A549 (cell line): Measurements from ENCODE around the gene PSMD7. TPM values are rescaled to one million over a fixed set of nuclear protein-coding genes. Genes with fewer than 3 reads are reported as not detected.
A peak's percentile ranks its signal among the peaks of the same experiment; 100 is the strongest.

Experiments
- ATAC-seq, 2 experiments: fragments of 200-7000 bp in 1 of 2; fragments of >200 bp in 1 of 2; cut with Nextera tagmentation in 1 of 2; cut with Tn5 transposase in 1 of 2; 3 replicates each; pipeline versions ENCODE4 v1.8.0 to v1.9.1; 2018 to 2020; ENCODE audit warnings: mild to moderate bottlenecking in 1 of 2, moderate library complexity in 1 of 2
- CTCF ChIA-PET: fragments of 300-600 bp; sonication (Branson Sonifier 250); formaldehyde crosslinking; extraction: SDS; loops from one replicate; lab custom pipeline; 2021; ENCODE audit warnings: antibody characterized with exemption, inconsistent platforms; lab: Yijun Ruan, JAX
- POLR2A ChIA-PET: fragments of 350-600 bp; formaldehyde crosslinking; extraction: SDS; loops from one replicate; lab custom pipeline; 2021; ENCODE audit warnings: antibody characterized with exemption, inconsistent platforms; lab: Yijun Ruan, JAX
- DNase-seq, 2 experiments: peaks; one replicate each; pipeline versions ENCODE4 v3.0.0 to v3.0.0-alpha.2; 2011 to 2016; ENCODE audit warnings: low read depth in 1 of 2, low spot score in 1 of 2
- FAIRE-seq: peaks from 2 replicates; lab custom pipeline; 2011; peaks lifted over from hg19 to GRCh38; lab: Jason Lieb, UNC
- H3K27ac ChIP-seq, 2 experiments: fragments of >200 bp; sonication (Bioruptor Twin); formaldehyde crosslinking; 3 replicates each; pipeline ENCODE4 v1.5.1; 2016 to 2017
- H3K4me1 ChIP-seq: fragments of >200 bp; sonication (Bioruptor Twin); formaldehyde crosslinking; 3 replicates; pipeline ENCODE4 v1.6.1; 2016
- H3K4me2 ChIP-seq: fragments of >200 bp; sonication (Bioruptor Twin); formaldehyde crosslinking; 3 replicates; pipeline ENCODE4 v1.6.1; 2016
- H3K4me3 ChIP-seq: fragments of >200 bp; sonication (Bioruptor Twin); formaldehyde crosslinking; 3 replicates; pipeline ENCODE4 v1.5.1; 2016
- H3K9me3 ChIP-seq: fragments of >200 bp; sonication (Bioruptor Twin); formaldehyde crosslinking; 3 replicates; pipeline ENCODE4 v1.6.1; 2016
- BHLHE40 ChIP-seq: IDR thresholded peaks from 2 replicates; pipeline ENCODE4 v1.6.1; 2012; ENCODE audit warnings: low read depth, low read length, inconsistent platforms
- CTCF ChIP-seq: fragments of >200 bp; sonication (Bioruptor Twin); formaldehyde crosslinking; IDR thresholded peaks from 3 replicates; pipeline ENCODE4 v1.5.1; 2016
- EHF ChIP-seq: fragments of 250-450 bp; sonication (Bioruptor Pico); IDR thresholded peaks from 2 replicates; pipeline ENCODE4 v1.5.0; 2020; ENCODE audit warnings: mild to moderate bottlenecking
- ESRRA ChIP-seq: fragments of 150-350 bp; IDR thresholded peaks from 2 replicates; pipeline ENCODE4 v1.6.1; 2014; ENCODE audit warnings: mild to moderate bottlenecking, low read length, borderline replicate concordance
- FOSB ChIP-seq: fragments of 250-450 bp; sonication (Bioruptor Pico); IDR thresholded peaks from 2 replicates; pipeline ENCODE4 v1.5.0; 2020; ENCODE audit warnings: mild to moderate bottlenecking, moderate library complexity
- GATA3 ChIP-seq: IDR thresholded peaks from 2 replicates; pipeline ENCODE4 v1.6.1; 2012; ENCODE audit warnings: borderline replicate concordance
- HES2 ChIP-seq: fragments of >200 bp; sonication (Bioruptor Twin); formaldehyde crosslinking; IDR thresholded peaks from 2 replicates; pipeline ENCODE4 v1.6.1; 2016
- HOXA7 ChIP-seq: fragments of 250-450 bp; sonication (Bioruptor Pico); IDR thresholded peaks from 2 replicates; pipeline ENCODE4 v1.5.0; 2020; ENCODE audit warnings: mild to moderate bottlenecking, moderate library complexity
- HOXB13 ChIP-seq: fragments of 250-450 bp; sonication (Bioruptor Pico); IDR thresholded peaks from 2 replicates; pipeline ENCODE4 v1.5.0; 2020; ENCODE audit warnings: low read depth, mild to moderate bottlenecking, moderate library complexity
- HOXB5 ChIP-seq: fragments of 250-450 bp; sonication (Bioruptor Pico); IDR thresholded peaks from 2 replicates; pipeline ENCODE4 v1.5.0; 2020; ENCODE audit warnings: mild to moderate bottlenecking, moderate library complexity
- JUN ChIP-seq, 2 experiments: fragments of >200 bp; sonication (Bioruptor Twin); formaldehyde crosslinking; IDR thresholded peaks; 2 replicates in 1 of 2; 3 replicates in 1 of 2; pipeline ENCODE4 v1.6.1; 2016 to 2017
- JUNB ChIP-seq: fragments of >200 bp; sonication (Bioruptor Twin); formaldehyde crosslinking; IDR thresholded peaks from 2 replicates; pipeline ENCODE4 v1.6.1; 2016
- KDM5A ChIP-seq: fragments of 200-600 bp; sonication (generic); IDR thresholded peaks from 2 replicates; pipeline ENCODE4 v1.6.1; 2016; ENCODE audit warnings: antibody characterized with exemption, mild to moderate bottlenecking
- MAFK ChIP-seq: fragments of 450-650 bp; IDR thresholded peaks from 2 replicates; pipeline ENCODE4 v1.6.1; 2014; ENCODE audit not compliant: partially characterized antibody
- MYC ChIP-seq: IDR thresholded peaks from 2 replicates; pipeline ENCODE4 v1.6.1; 2012; ENCODE audit warnings: mild to moderate bottlenecking, inconsistent platforms, low read length, improper control_type of control experiment, borderline replicate concordance
- NPAS2 ChIP-seq: fragments of 250-450 bp; sonication (Bioruptor Pico); IDR thresholded peaks from 2 replicates; pipeline ENCODE4 v1.8.0; 2022; ENCODE audit warnings: mild to moderate bottlenecking, moderate library complexity, borderline replicate concordance
- NR3C1 ChIP-seq: fragments of >200 bp; sonication (Bioruptor Twin); formaldehyde crosslinking; IDR thresholded peaks from 3 replicates; pipeline ENCODE4 v1.6.1; 2017
- POLR2A ChIP-seq: IDR thresholded peaks from 2 replicates; pipeline ENCODE4 v1.6.1; 2012; ENCODE audit warnings: mild to moderate bottlenecking, low read length
- RARB ChIP-seq: fragments of 250-450 bp; sonication (Bioruptor Pico); IDR thresholded peaks from 2 replicates; pipeline ENCODE4 v1.8.0; 2021; ENCODE audit warnings: mild to moderate bottlenecking, moderate library complexity
- RCOR1 ChIP-seq: fragments of 150-350 bp; IDR thresholded peaks from 2 replicates; pipeline ENCODE4 v1.6.1; 2014; ENCODE audit warnings: antibody characterized with exemption, low read length, low read depth
- RFX5 ChIP-seq: fragments of 450-650 bp; IDR thresholded peaks from 2 replicates; pipeline ENCODE4 v1.7.1; 2014; ENCODE audit warnings: antibody characterized with exemption, mild to moderate bottlenecking, moderate library complexity
- RNF2 ChIP-seq: fragments of 200-600 bp; sonication (generic); IDR thresholded peaks from 2 replicates; pipeline ENCODE4 v1.6.1; 2016; ENCODE audit warnings: low read depth, mild to moderate bottlenecking, antibody characterized with exemption, moderate library complexity, borderline replicate concordance
- SREBF2 ChIP-seq: fragments of 450-650 bp; IDR thresholded peaks from 2 replicates; pipeline ENCODE4 v1.6.1; 2014; ENCODE audit warnings: mild to moderate bottlenecking, moderate library complexity
- TP53 ChIP-seq: fragments of 250-450 bp; sonication (Bioruptor Pico); IDR thresholded peaks from 2 replicates; pipeline ENCODE4 v1.5.0; 2021; ENCODE audit warnings: mild to moderate bottlenecking, moderate library complexity
- ZNF302 ChIP-seq: fragments of 250-450 bp; sonication (Bioruptor Pico); IDR thresholded peaks from 2 replicates; pipeline ENCODE4 v1.9.0; 2021; ENCODE audit warnings: inconsistent platforms, mild to moderate bottlenecking, moderate library complexity
- WGBS: methylation state at CpG from one replicate; pipeline ENCODE4 v1.1.6; 2017; ENCODE audit errors: missing lambda C conversion rate; 5-methylcytosine and 5-hydroxymethylcytosine counted together
- polyA plus RNA-seq, 4 experiments: library from polyadenylated mRNA; depleted of rRNA in 3 of 4; stranded (reverse); fragments of >200 nt; fragmentation: RNase III in 1 of 4; extraction: RNeasy Plus Mini Kit Qiagen cat#74134 plus additional on column Dnase treatment in 1 of 4; gene quantifications; 2 replicates in 3 of 4; 3 replicates in 1 of 4; pipeline ENCODE4 v1.2.3, GENCODE V29; 2011 to 2017
- TF ChIP-seq, protein P1 (sequence below): IDR thresholded peaks from 2 replicates; pipeline ENCODE4 v1.6.1; 2012; ENCODE audit warnings: low read depth, borderline replicate concordance
- TF ChIP-seq, protein P2 (sequence below): fragments of 150-350 bp; IDR thresholded peaks from 2 replicates; pipeline ENCODE4 v1.6.1; 2014; ENCODE audit warnings: low read depth, mild to moderate bottlenecking, low read length

Gene PSMD7
- polyA plus RNA-seq, 2 of the 4 experiments (the other 2 are of a cell fraction) = 211 to 219 TPM

DNA sequence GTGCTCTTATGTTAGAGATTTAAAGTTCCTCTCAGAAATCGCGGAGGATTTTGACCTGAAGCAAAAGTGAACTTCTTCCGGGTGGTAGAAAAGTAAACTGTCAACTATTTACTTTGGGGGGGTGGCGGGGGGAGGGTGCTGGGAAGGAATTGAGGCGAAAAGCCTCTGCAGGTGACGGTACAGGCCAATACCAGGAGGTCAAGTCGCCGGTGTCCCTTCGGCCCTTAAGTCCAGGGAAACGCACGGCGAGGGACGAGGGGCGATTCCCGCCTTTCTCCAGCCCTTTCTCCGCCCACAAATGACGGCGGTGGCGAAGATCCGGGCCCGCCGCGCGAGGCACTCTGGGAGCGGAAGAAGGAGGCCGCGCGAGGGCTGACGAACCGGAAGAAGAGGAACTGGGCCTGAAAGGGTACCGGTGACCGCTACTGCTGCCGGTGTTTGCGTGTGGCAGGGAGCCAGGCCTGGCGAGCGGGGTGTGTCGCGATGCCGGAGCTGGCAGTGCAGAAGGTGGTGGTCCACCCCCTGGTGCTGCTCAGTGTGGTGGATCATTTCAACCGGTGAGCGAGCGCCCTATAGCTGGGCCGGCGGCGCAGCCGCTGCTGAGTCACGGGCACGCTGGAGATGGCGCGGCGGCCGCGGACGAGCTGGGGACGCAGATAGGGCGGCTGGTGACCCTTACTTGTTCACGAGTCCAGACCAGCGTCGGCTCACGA lies at the start of gene PSMD7 (continued):
- TF ChIP-seq ESRRA (no peak), TP53 (CRISPR knock-in tag) (no peak; the same call in 1 of the 2 replicates), RFX5 (no peak), RNF2 (peak; percentile 80; the same call in 1 of the 2 replicates), SREBF2 (no peak), NPAS2 (CRISPR knock-in tag) (no peak), POLR2A (peak; percentile 84), RCOR1 (0 out of 2 replicates have a peak, but pooled peaks have one; percentile 21), GATA3 (peak; percentile 40; the same call in 1 of the 2 replicates), HOXA7 (CRISPR knock-in tag) (no peak), FOSB (no peak), JUN (IDR thresholded peaks at IDR 0.05) (peak; percentile 83 to 93)
- TF ChIP-seq, protein P1, sequence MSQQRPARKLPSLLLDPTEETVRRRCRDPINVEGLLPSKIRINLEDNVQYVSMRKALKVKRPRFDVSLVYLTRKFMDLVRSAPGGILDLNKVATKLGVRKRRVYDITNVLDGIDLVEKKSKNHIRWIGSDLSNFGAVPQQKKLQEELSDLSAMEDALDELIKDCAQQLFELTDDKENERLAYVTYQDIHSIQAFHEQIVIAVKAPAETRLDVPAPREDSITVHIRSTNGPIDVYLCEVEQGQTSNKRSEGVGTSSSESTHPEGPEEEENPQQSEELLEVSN = peak; percentile 99

DNA sequence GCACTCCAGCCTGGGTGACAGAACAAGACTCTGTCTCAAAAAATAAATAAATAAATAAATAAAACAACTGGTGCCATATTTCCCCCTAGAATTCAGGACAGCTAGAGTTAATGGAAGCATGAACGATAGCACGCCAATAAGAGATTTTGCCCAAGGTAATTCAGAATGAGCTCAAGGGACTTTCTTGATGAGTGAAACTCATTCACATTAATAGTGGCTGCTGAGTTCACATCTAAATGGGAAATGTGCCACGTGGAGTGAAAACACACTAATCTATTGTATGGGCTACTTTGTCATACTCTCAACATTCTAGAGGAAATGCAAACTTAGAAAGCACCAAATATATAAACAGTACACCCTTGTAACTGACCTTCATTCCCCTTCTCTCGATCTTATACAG lies 47.4 kb upstream of the PSMD7 start:
- no peak overlapping the region for H3K4me2 ChIP-seq
- H3K9me3 ChIP-seq = no peaks in the 10 kb centered on the region; the same call in 2 of the 3 replicates
- ChIA-PET POLR2A (no interaction called here), CTCF (no interaction called here)
- ATAC-seq = no peak
- WGBS = 24% methylated on average over 4 of the region's 4 CpGs
- no peak overlapping the region for H3K4me3 ChIP-seq
- H3K27ac ChIP-seq = no peak overlapping the region
- TF ChIP-seq ZNF302 (CRISPR knock-in tag) (no peak), MAFK (no peak), CTCF (no peak), HOXA7 (CRISPR knock-in tag) (no peak), JUNB (no peak), TP53 (CRISPR knock-in tag) (no peak)
- TF ChIP-seq, protein P2, sequence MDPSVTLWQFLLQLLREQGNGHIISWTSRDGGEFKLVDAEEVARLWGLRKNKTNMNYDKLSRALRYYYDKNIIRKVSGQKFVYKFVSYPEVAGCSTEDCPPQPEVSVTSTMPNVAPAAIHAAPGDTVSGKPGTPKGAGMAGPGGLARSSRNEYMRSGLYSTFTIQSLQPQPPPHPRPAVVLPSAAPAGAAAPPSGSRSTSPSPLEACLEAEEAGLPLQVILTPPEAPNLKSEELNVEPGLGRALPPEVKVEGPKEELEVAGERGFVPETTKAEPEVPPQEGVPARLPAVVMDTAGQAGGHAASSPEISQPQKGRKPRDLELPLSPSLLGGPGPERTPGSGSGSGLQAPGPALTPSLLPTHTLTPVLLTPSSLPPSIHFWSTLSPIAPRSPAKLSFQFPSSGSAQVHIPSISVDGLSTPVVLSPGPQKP = no peak
- TF ChIP-seq, protein P1 = no peak
- H3K4me1 ChIP-seq = no peaks in the 10 kb centered on the region
- no peak for FAIRE-seq
- no peak for DNase-seq

- no peak overlapping the region for H3K27ac ChIP-seq
- H3K4me3 ChIP-seq = no peak overlapping the region
- no peak for DNase-seq
- no peak for ATAC-seq
- no peaks in the 10 kb centered on the region; the same call in 2 of the 3 replicates for H3K9me3 ChIP-seq
- no peaks in the 10 kb centered on the region for H3K4me1 ChIP-seq
- POLR2A ChIA-PET = no interaction called here
- CTCF ChIA-PET = no interaction called here
- 2% methylated on average over 1 of the region's 1 CpG for WGBS
- no peak for FAIRE-seq
- H3K4me2 ChIP-seq = no peak overlapping the region
- no peak for TF ChIP-seq NR3C1
- TF ChIP-seq, protein P2 = no peak
- TF ChIP-seq EHF (CRISPR knock-in tag) = no peak
- no peak for TF ChIP-seq RARB (CRISPR knock-in tag)
- TF ChIP-seq KDM5A = no peak
- TF ChIP-seq ZNF302 (CRISPR knock-in tag) = no peak
- TF ChIP-seq SREBF2 = no peak
- TF ChIP-seq JUN (IDR thresholded peaks at IDR 0.05) = no peak
- TF ChIP-seq CTCF = no peak
- no peak for TF ChIP-seq HOXB5 (CRISPR knock-in tag)
- TF ChIP-seq MYC = no peak
- no peak for TF ChIP-seq HOXB13 (CRISPR knock-in tag)
- no peak for TF ChIP-seq HES2
- TF ChIP-seq BHLHE40 = no peak
Observed at GRCh38 chr16:74249846-74250245, 46.8 kb upstream of the PSMD7 start.
